Astrocyte (in vitro differentiated cells and primary cell): Measurements from ENCODE around the gene SLC43A3.

Experiments used
- CTCF ChIP-seq: IDR thresholded peaks from 2 replicates; pipeline ENCODE4 v1.5.1; 2011; ENCODE audit warnings: low read depth, mild to moderate bottlenecking, inconsistent platforms, low read length, moderate library complexity; ENCODE audit not compliant: insufficient read depth
- EZH2 ChIP-seq: IDR thresholded peaks from 2 replicates; pipeline ENCODE4 v1.6.1; 2012; ENCODE audit warnings: mild to moderate bottlenecking, low read length, inconsistent platforms; ENCODE audit not compliant: insufficient read depth

GRCh38 chr11:57440744-57441414 is 14.0 kb upstream of the SLC43A3 start:
- TF ChIP-seq CTCF = no peak
- TF ChIP-seq EZH2 = no peak
